GM23338 (cell line): ENCODE results near the gene SBF1. TPM values are rescaled to one million over a fixed set of nuclear protein-coding genes. Genes with fewer than 3 reads are reported as not detected.
"Not testable (repeated sequence)": the region's sequence is repeated elsewhere in the genome, so short reads cannot be mapped to it uniquely, and the experiment has no call there.

ENCODE experiments used
- ATAC-seq: fragments of 200-7000 bp; cut with Tn5 transposase; 3 replicates; pipeline ENCODE4 v1.9.1; 2020
- DNase-seq: peaks from one replicate; pipeline ENCODE4 v3.0.0-alpha.2; 2015; ENCODE audit warnings: low spot score
- H2AFZ ChIP-seq: fragments of 200-600 bp; sonication (generic); 2 replicates; pipeline ENCODE4 v1.8.0; 2016; ENCODE audit warnings: antibody characterized with exemption, mild to moderate bottlenecking, moderate library complexity
- H3F3A ChIP-seq: fragments of 200-600 bp; sonication (generic); replicated peaks from 2 replicates; pipeline ENCODE4 v1.8.0; 2017; ENCODE audit warnings: antibody characterized with exemption, mixed run types, low read depth
- H3K27ac ChIP-seq: fragments of 200-600 bp; sonication (generic); 2 replicates; pipeline ENCODE4 v1.6.1; 2016; ENCODE audit warnings: low read depth
- H3K27me3 ChIP-seq: fragments of 200-600 bp; sonication (generic); 2 replicates; pipeline ENCODE4 v1.8.0; 2016; ENCODE audit warnings: mild to moderate bottlenecking, mixed run types, moderate library complexity; ENCODE audit not compliant: insufficient read depth
- H3K36me3 ChIP-seq: fragments of 200-600 bp; sonication (generic); 2 replicates; pipeline ENCODE4 v1.8.0; 2016; ENCODE audit warnings: mild to moderate bottlenecking; ENCODE audit not compliant: insufficient read depth
- H3K4me1 ChIP-seq: fragments of 200-600 bp; sonication (generic); 2 replicates; pipeline ENCODE4 v1.8.0; 2016; ENCODE audit warnings: mild to moderate bottlenecking, moderate library complexity; ENCODE audit not compliant: insufficient read depth
- H3K4me2 ChIP-seq: fragments of 200-600 bp; sonication (generic); 2 replicates; pipeline ENCODE4 v1.7.1; 2017; ENCODE audit warnings: mixed run types
- H3K4me3 ChIP-seq: fragments of 200-600 bp; sonication (generic); 2 replicates; pipeline ENCODE4 v1.6.1; 2016; ENCODE audit warnings: mixed run types
- H3K79me2 ChIP-seq: fragments of 200-600 bp; sonication (generic); replicated peaks from 2 replicates; pipeline ENCODE4 v1.8.0; 2017; ENCODE audit warnings: mild to moderate bottlenecking; ENCODE audit not compliant: insufficient read depth
- H3K9me2 ChIP-seq: fragments of 200-600 bp; sonication (generic); 2 replicates; pipeline ENCODE4 v1.8.0; 2017; ENCODE audit not compliant: insufficient read depth
- H4K20me1 ChIP-seq: fragments of 200-600 bp; sonication (generic); replicated peaks from 2 replicates; pipeline ENCODE4 v1.8.0; 2017; ENCODE audit warnings: mild to moderate bottlenecking; ENCODE audit not compliant: insufficient read depth
- H3K27ac Mint-ChIP-seq: 2 replicates; pipeline ENCODE4 v1.8.0; 2020; ENCODE audit warnings: inconsistent platforms, mild to moderate bottlenecking, moderate library complexity, mixed read lengths
- H3K27me3 Mint-ChIP-seq: 3 replicates; pipeline ENCODE4 v1.8.0; 2022; ENCODE audit warnings: low read depth, mild to moderate bottlenecking, moderate library complexity, mixed read lengths, inconsistent platforms; ENCODE audit not compliant: insufficient read depth, poor library complexity
- H3K36me3 Mint-ChIP-seq: 3 replicates; pipeline ENCODE4 v1.8.0; 2021; ENCODE audit warnings: low read depth, mild to moderate bottlenecking, inconsistent platforms, moderate library complexity, mixed read lengths
- H3K4me1 Mint-ChIP-seq: 3 replicates; pipeline ENCODE4 v1.8.0; 2020; ENCODE audit warnings: mild to moderate bottlenecking, inconsistent platforms, mixed read lengths
- H3K4me3 Mint-ChIP-seq: 3 replicates; pipeline ENCODE4 v1.8.0; 2021; ENCODE audit warnings: moderate library complexity, mild to moderate bottlenecking, inconsistent platforms, mixed read lengths
- H3K9me3 Mint-ChIP-seq: 3 replicates; pipeline ENCODE4 v1.8.0; 2020; ENCODE audit warnings: moderate library complexity, mild to moderate bottlenecking, inconsistent platforms, mixed read lengths
- EZH2phosphoT487 ChIP-seq: fragments of 200-600 bp; sonication (generic); IDR thresholded peaks from one replicate; pipeline ENCODE4 v1.8.1; 2018; ENCODE audit warnings: antibody characterized with exemption; ENCODE audit not compliant: unreplicated experiment
- polyA plus RNA-seq: library from polyadenylated mRNA; unstranded; fragments of >200 nt; fragmentation: Nextera tagmentation; extraction: Ambion mirVana; gene quantifications from 2 replicates; pipeline ENCODE4 v1.2.1, GENCODE V29; 2016
- total RNA-seq: library from RNA; depleted of rRNA; stranded (reverse); fragments of >200 nt; shearing (Covaris generic); gene quantifications from 2 replicates; pipeline ENCODE4 v1.2.3, GENCODE V29; 2014
- TF ChIP-seq, protein P1 (sequence below): fragments of 250-450 bp; sonication (Bioruptor Pico); IDR thresholded peaks from 2 replicates; pipeline ENCODE4 v1.5.0; 2020; ENCODE audit warnings: mild to moderate bottlenecking, moderate library complexity
- TF ChIP-seq, protein P2 (sequence below): IDR thresholded peaks from 2 replicates; pipeline ENCODE4 v1.6.1; 2016; ENCODE audit warnings: antibody characterized with exemption
- TF ChIP-seq, protein P3 (sequence below), 2 experiments: fragments of 200-600 bp in 1 of 2; sonication (generic) in 1 of 2; conservative IDR thresholded peaks; 2 replicates each; pipeline versions ENCODE4 v1.5.1 to v1.6.1; 2016 to 2017; ENCODE audit warnings: antibody characterized with exemption in 2 of 2, low read depth in 2 of 2, mild to moderate bottlenecking in 2 of 2, moderate library complexity in 1 of 2

The SBF1 gene
- total and polyA plus RNA-seq, 2 experiments from 2014 or later, result 26.5 to 85.4 TPM

DNA sequence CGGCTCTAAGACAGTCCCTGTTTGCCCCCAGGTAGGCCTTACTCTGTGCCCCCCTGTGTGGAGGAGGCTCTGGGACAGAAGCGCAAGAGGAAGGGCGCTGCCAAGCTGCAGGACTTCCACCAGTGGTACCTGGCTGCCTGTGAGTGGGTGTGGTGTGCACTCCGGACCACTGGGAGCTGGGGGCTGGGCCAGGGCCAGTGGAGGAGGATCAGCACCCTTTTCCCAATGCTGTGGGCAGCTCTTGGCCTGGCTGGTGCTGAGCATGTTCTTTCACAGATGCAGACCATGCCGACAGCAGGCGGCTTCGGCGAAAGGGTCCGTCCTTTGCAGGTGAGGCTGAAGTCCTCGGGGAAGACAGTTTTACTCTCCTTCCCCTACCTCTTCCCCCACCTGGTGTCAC is 46.9 kb upstream of the SBF1 start (continued):
- TF ChIP-seq, protein P1, sequence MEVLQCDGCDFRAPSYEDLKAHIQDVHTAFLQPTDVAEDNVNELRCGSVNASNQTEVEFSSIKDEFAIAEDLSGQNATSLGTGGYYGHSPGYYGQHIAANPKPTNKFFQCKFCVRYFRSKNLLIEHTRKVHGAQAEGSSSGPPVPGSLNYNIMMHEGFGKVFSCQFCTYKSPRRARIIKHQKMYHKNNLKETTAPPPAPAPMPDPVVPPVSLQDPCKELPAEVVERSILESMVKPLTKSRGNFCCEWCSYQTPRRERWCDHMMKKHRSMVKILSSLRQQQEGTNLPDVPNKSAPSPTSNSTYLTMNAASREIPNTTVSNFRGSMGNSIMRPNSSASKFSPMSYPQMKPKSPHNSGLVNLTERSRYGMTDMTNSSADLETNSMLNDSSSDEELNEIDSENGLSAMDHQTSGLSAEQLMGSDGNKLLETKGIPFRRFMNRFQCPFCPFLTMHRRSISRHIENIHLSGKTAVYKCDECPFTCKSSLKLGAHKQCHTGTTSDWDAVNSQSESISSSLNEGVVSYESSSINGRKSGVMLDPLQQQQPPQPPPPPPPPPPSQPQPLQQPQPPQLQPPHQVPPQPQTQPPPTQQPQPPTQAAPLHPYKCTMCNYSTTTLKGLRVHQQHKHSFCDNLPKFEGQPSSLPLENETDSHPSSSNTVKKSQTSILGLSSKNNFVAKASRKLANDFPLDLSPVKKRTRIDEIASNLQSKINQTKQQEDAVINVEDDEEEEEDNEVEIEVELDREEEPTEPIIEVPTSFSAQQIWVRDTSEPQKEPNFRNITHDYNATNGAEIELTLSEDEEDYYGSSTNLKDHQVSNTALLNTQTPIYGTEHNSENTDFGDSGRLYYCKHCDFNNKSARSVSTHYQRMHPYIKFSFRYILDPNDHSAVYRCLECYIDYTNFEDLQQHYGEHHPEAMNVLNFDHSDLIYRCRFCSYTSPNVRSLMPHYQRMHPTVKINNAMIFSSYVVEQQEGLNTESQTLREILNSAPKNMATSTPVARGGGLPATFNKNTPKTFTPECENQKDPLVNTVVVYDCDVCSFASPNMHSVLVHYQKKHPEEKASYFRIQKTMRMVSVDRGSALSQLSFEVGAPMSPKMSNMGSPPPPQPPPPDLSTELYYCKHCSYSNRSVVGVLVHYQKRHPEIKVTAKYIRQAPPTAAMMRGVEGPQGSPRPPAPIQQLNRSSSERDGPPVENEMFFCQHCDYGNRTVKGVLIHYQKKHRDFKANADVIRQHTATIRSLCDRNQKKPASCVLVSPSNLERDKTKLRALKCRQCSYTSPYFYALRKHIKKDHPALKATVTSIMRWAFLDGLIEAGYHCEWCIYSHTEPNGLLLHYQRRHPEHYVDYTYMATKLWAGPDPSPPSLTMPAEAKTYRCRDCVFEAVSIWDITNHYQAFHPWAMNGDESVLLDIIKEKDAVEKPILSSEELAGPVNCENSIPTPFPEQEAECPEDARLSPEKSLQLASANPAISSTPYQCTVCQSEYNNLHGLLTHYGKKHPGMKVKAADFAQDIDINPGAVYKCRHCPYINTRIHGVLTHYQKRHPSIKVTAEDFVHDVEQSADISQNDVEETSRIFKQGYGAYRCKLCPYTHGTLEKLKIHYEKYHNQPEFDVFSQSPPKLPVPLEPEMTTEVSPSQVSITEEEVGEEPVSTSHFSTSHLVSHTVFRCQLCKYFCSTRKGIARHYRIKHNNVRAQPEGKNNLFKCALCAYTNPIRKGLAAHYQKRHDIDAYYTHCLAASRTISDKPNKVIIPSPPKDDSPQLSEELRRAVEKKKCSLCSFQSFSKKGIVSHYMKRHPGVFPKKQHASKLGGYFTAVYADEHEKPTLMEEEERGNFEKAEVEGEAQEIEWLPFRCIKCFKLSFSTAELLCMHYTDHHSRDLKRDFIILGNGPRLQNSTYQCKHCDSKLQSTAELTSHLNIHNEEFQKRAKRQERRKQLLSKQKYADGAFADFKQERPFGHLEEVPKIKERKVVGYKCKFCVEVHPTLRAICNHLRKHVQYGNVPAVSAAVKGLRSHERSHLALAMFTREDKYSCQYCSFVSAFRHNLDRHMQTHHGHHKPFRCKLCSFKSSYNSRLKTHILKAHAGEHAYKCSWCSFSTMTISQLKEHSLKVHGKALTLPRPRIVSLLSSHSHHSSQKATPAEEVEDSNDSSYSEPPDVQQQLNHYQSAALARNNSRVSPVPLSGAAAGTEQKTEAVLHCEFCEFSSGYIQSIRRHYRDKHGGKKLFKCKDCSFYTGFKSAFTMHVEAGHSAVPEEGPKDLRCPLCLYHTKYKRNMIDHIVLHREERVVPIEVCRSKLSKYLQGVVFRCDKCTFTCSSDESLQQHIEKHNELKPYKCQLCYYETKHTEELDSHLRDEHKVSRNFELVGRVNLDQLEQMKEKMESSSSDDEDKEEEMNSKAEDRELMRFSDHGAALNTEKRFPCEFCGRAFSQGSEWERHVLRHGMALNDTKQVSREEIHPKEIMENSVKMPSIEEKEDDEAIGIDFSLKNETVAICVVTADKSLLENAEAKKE (CRISPR knock-in tag), result no peak
- TF ChIP-seq EZH2phosphoT487, result no peak
- TF ChIP-seq, protein P2, sequence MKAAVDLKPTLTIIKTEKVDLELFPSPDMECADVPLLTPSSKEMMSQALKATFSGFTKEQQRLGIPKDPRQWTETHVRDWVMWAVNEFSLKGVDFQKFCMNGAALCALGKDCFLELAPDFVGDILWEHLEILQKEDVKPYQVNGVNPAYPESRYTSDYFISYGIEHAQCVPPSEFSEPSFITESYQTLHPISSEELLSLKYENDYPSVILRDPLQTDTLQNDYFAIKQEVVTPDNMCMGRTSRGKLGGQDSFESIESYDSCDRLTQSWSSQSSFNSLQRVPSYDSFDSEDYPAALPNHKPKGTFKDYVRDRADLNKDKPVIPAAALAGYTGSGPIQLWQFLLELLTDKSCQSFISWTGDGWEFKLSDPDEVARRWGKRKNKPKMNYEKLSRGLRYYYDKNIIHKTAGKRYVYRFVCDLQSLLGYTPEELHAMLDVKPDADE, result no peak

DNA sequence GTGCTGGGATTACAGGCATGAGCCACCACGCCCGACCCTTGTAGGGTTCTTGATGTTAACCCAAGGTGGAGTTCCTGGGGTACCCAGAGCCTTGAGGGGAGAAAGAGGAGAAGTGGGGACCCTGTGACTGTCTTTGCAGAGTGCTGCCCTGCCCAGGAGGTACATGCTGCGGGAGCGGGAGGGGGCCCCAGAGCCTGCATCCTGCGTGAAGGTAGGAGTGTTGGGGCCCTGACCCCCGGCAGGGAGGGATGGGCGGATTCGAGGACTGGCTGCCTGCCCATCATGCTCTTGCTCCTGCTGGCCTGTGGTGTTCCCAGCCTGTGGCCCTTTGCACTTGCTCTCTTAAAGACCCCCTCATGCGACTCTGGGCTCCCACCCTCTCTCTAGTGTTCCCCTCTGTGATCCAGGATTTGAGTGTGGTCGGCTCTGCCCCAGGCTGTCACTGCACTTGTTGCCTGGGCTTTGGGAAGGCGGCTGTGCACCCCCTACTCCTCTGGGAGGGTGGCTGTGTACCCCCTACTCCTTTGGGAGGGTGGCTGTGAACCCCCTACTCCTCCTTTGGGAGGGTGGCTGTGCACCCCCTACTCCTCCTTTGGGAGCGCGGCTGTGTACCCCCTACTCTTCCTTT is 46.1 kb upstream of the SBF1 start:
- H3K27me3 ChIP-seq, result no peaks in the 10 kb centered on the region
- no peaks in the 10 kb centered on the region; the same call in 1 of the 2 replicates for H3K36me3 ChIP-seq
- ATAC-seq (no peak), DNase-seq (no peak)
- peaks cover 9% of the 10 kb centered on the region for H3K27me3 Mint-ChIP-seq
- no peak overlapping the region for H3K4me3 ChIP-seq
- H3K9me2 ChIP-seq, result no peaks in the 10 kb centered on the region
- H3K36me3 Mint-ChIP-seq, result peaks cover 22% of the 10 kb centered on the region
- H3K27ac ChIP-seq, result no peak overlapping the region
- H4K20me1 ChIP-seq, result no peaks in the 10 kb centered on the region; the same call in 1 of the 2 replicates
- peaks cover 5% of the 10 kb centered on the region for H3K4me1 Mint-ChIP-seq
- 0 out of 2 replicates have a peak, but pooled peaks cover 4% of the 10 kb centered on the region for H3K79me2 ChIP-seq
- no peak overlapping the region for H3K4me2 ChIP-seq
- no peak overlapping the region for H3K27ac Mint-ChIP-seq
- no peak overlapping the region for H3K4me3 Mint-ChIP-seq
- H3K9me3 Mint-ChIP-seq, result peaks cover 4% of the 10 kb centered on the region; the same call in 1 of the 3 replicates
- no peaks in the 10 kb centered on the region; the same call in 1 of the 2 replicates for H3K4me1 ChIP-seq
- 0 out of 2 replicates have a peak, but pooled peaks cover 4% of the 10 kb centered on the region for H3F3A ChIP-seq
- H2AFZ ChIP-seq, result no peak overlapping the region
- TF ChIP-seq, protein P3, sequence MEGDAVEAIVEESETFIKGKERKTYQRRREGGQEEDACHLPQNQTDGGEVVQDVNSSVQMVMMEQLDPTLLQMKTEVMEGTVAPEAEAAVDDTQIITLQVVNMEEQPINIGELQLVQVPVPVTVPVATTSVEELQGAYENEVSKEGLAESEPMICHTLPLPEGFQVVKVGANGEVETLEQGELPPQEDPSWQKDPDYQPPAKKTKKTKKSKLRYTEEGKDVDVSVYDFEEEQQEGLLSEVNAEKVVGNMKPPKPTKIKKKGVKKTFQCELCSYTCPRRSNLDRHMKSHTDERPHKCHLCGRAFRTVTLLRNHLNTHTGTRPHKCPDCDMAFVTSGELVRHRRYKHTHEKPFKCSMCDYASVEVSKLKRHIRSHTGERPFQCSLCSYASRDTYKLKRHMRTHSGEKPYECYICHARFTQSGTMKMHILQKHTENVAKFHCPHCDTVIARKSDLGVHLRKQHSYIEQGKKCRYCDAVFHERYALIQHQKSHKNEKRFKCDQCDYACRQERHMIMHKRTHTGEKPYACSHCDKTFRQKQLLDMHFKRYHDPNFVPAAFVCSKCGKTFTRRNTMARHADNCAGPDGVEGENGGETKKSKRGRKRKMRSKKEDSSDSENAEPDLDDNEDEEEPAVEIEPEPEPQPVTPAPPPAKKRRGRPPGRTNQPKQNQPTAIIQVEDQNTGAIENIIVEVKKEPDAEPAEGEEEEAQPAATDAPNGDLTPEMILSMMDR (conservative IDR thresholded peaks at IDR 0.05; ENCODE audit: low read depth in 2 of 2), result no peak

DNA sequence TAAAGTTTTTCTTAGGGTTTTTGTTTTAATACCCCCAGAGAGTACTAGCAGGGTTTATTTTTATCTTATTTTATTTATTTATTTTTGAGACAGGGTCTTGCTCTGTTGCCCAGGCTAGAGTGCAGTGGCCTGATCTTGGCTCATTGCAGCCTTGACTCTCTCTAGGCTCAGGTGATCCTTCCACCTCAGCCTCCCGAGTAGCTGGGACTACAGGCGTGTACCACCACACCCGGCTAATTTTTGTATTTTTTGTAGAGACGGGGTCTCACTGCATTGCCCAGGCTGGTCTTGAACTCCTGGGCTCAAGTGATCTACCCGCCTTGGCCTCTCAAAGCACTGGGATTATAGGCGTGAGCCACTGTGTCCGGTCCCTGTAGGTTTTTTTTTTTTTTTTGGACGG is 45.3 kb upstream of the SBF1 start:
- not testable (repeated sequence) for H3K9me2 ChIP-seq, H2AFZ ChIP-seq, H3K9me3 Mint-ChIP-seq, ATAC-seq, H3K4me3 ChIP-seq, H4K20me1 ChIP-seq, H3K27ac ChIP-seq, DNase-seq, H3K27ac Mint-ChIP-seq, H3K4me1 Mint-ChIP-seq, H3K4me2 ChIP-seq, H3K4me1 ChIP-seq, H3K4me3 Mint-ChIP-seq, H3K79me2 ChIP-seq, H3F3A ChIP-seq, H3K27me3 ChIP-seq, H3K36me3 ChIP-seq
- peaks cover 11% of the 10 kb centered on the region for H3K27me3 Mint-ChIP-seq
- peaks cover 22% of the 10 kb centered on the region for H3K36me3 Mint-ChIP-seq
